ENCODE results near the gene CCT5.
A peak's percentile ranks its signal among the peaks of the same experiment; 100 is the strongest.

The CCT5 gene

DNA sequence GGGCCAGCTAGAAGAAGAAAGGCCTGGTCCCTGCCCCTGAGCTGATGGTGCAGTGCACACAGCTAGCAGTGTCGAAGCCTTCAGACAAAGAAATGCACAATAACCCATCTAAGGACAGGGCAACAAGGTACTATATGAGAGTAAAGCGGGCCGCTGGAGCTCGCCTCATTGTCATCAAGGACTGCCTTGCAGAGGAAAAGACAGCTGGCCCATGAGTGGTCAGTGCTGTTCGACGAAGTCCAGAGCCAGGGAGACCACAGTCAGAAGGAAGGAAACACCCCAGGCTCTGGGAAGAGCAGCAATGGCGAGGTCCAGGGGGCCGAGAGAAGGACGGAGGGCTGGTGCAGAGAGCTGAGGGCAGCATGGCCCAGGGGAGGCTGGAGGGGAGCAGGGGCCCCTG, 17.7 kb upstream of the CCT5 start:
- no peaks in the 10 kb centered on the region for H3K27me3 ChIP-seq (ENCODE audit: low read depth, low read length)
- no peaks in the 10 kb centered on the region for H4K20me1 ChIP-seq (ENCODE audit: insufficient read depth, low read length)
- H3K36me3 ChIP-seq (replicated peaks; ENCODE audit: low read depth, low read length) = no peaks in the 10 kb centered on the region
- H3K4me1 ChIP-seq (ENCODE audit: low read length) = no peaks in the 10 kb centered on the region
- no peak overlapping the region for H3K9ac ChIP-seq (ENCODE audit: low read length)
- no peak overlapping the region for H2AFZ ChIP-seq (ENCODE audit: low read depth, low read length)
- no peak overlapping the region for H3K27ac ChIP-seq (ENCODE audit: low read length)
- H3K4me2 ChIP-seq (ENCODE audit: low read length) = no peak overlapping the region
- H3K79me2 ChIP-seq (ENCODE audit: low read length) = no peaks in the 10 kb centered on the region
- no peaks in the 10 kb centered on the region for H3K9me3 ChIP-seq (ENCODE audit: insufficient read depth, low read length)
- TF ChIP-seq EZH2phosphoT487 (IDR thresholded peaks at IDR 0.05; ENCODE audit: low read depth) = no peak
- TF ChIP-seq, protein P1, sequence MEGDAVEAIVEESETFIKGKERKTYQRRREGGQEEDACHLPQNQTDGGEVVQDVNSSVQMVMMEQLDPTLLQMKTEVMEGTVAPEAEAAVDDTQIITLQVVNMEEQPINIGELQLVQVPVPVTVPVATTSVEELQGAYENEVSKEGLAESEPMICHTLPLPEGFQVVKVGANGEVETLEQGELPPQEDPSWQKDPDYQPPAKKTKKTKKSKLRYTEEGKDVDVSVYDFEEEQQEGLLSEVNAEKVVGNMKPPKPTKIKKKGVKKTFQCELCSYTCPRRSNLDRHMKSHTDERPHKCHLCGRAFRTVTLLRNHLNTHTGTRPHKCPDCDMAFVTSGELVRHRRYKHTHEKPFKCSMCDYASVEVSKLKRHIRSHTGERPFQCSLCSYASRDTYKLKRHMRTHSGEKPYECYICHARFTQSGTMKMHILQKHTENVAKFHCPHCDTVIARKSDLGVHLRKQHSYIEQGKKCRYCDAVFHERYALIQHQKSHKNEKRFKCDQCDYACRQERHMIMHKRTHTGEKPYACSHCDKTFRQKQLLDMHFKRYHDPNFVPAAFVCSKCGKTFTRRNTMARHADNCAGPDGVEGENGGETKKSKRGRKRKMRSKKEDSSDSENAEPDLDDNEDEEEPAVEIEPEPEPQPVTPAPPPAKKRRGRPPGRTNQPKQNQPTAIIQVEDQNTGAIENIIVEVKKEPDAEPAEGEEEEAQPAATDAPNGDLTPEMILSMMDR (IDR thresholded peaks at IDR 0.05; ENCODE audit: low read depth, low read length) = no peak
- H3K4me3 ChIP-seq (ENCODE audit: low read length) = no peak overlapping the region

DNA sequence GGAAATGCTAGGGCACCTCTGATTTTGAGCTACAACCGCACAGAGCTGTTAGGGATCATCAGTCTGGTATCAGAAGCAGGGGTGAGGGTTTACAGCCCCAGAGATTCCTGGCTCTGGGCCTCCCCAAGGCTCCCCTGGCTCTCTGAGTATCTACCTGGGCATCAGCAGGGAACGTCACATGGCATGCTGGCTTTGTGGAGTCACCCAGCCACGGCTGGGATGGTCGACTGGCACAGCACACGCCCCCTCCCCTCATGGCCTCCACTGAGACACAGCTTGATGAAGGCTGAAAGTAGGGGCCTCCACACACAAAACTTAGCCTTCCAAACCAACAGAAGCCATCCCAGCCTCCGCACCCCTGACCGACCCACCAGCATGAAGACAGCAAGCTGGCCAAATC, 17.1 kb upstream of the CCT5 start:
- H3K27me3 ChIP-seq (ENCODE audit: low read depth, low read length) = no peaks in the 10 kb centered on the region

DNA sequence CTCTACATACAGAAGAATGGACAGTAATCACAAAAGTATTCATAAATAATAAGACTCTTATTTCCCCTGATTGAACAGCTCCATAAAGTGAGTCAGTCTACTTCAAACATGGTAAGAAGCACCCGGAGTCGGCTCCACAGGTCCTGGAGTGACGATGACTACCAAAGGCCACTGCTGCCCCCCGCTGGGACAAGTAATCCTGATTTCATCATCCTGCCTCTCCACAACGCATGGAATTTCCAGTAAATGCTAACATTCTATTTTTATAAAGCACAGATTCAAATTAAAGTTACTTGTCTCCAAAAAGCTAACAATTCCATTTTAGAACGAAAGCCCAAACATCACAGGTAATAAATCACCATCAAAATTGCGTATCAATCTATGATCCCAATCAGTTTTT, 16.6 kb upstream of the CCT5 start:
- Histone ChIP-seq H2AFZ (ENCODE audit: low read depth, low read length) (no peak overlapping the region), H3K4me2 (ENCODE audit: low read length) (no peak overlapping the region)

More for the DNA sequence above, 17.1 kb upstream of the CCT5 start:
- H3K9ac ChIP-seq (ENCODE audit: low read length) = no peak overlapping the region
- no peak overlapping the region for H3K4me3 ChIP-seq (ENCODE audit: low read length)
- H3K27ac ChIP-seq (ENCODE audit: low read length) = no peak overlapping the region
- H3K4me2 ChIP-seq (ENCODE audit: low read length) = no peak overlapping the region
- H4K20me1 ChIP-seq (ENCODE audit: insufficient read depth, low read length) = no peaks in the 10 kb centered on the region
- no peaks in the 10 kb centered on the region for H3K4me1 ChIP-seq (ENCODE audit: low read length)
- H3K79me2 ChIP-seq (ENCODE audit: low read length) = no peaks in the 10 kb centered on the region
- no peaks in the 10 kb centered on the region for H3K36me3 ChIP-seq (replicated peaks; ENCODE audit: low read depth, low read length)
- no peak for TF ChIP-seq EZH2phosphoT487 (IDR thresholded peaks at IDR 0.05; ENCODE audit: low read depth)
- TF ChIP-seq, protein P1 (IDR thresholded peaks at IDR 0.05; ENCODE audit: low read depth, low read length) = no peak
- H3K9me3 ChIP-seq (ENCODE audit: insufficient read depth, low read length) = no peaks in the 10 kb centered on the region
- no peak overlapping the region for H2AFZ ChIP-seq (ENCODE audit: low read depth, low read length)

DNA sequence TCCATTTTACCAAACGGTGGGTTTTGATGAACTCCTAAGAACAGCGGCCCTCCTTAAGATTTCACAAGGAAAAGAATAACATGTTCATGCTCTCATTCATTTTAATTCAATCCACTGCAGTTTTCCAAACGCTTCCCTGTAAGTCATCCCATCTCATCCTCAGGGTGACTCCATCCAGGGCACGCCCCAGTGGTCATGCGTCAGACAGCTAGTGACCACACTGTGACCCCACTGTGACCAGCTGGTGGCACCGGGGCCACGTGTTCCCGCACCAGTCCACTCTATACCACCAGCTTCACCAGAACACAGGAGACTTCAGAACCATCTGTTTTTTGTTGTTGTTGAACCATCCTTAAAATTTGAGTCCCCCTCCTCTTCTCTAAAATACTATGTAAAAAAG, 14.7 kb upstream of the CCT5 start:
- Histone ChIP-seq H3K4me1 (ENCODE audit: low read length) (no peaks in the 10 kb centered on the region), H4K20me1 (ENCODE audit: insufficient read depth, low read length) (no peaks in the 10 kb centered on the region), H3K27me3 (ENCODE audit: low read depth, low read length) (no peaks in the 10 kb centered on the region), H3K36me3 (replicated peaks; ENCODE audit: low read depth, low read length) (no peaks in the 10 kb centered on the region), H2AFZ (ENCODE audit: low read depth, low read length) (no peak overlapping the region), H3K4me3 (ENCODE audit: low read length) (no peak overlapping the region), H3K9me3 (ENCODE audit: insufficient read depth, low read length) (no peaks in the 10 kb centered on the region), H3K9ac (ENCODE audit: low read length) (no peak overlapping the region), H3K79me2 (ENCODE audit: low read length) (no peaks in the 10 kb centered on the region), H3K27ac (ENCODE audit: low read length) (no peak overlapping the region), H3K4me2 (ENCODE audit: low read length) (no peak overlapping the region)
- TF ChIP-seq EZH2phosphoT487 (IDR thresholded peaks at IDR 0.05; ENCODE audit: low read depth) = no peak
- TF ChIP-seq, protein P1 (IDR thresholded peaks at IDR 0.05; ENCODE audit: low read depth, low read length) = no peak

More for the DNA sequence above, 16.6 kb upstream of the CCT5 start:
- H3K27me3 ChIP-seq (ENCODE audit: low read depth, low read length) = no peaks in the 10 kb centered on the region
- no peak for TF ChIP-seq EZH2phosphoT487 (IDR thresholded peaks at IDR 0.05; ENCODE audit: low read depth)
- TF ChIP-seq, protein P1 (IDR thresholded peaks at IDR 0.05; ENCODE audit: low read depth, low read length) = peak; percentile 8; the same call in 1 of the 2 replicates
- no peaks in the 10 kb centered on the region for H3K9me3 ChIP-seq (ENCODE audit: insufficient read depth, low read length)
- H4K20me1 ChIP-seq (ENCODE audit: insufficient read depth, low read length) = no peaks in the 10 kb centered on the region
- no peak overlapping the region for H3K27ac ChIP-seq (ENCODE audit: low read length)
- H3K4me3 ChIP-seq (ENCODE audit: low read length) = no peak overlapping the region
- H3K4me1 ChIP-seq (ENCODE audit: low read length) = no peaks in the 10 kb centered on the region
- no peaks in the 10 kb centered on the region for H3K36me3 ChIP-seq (replicated peaks; ENCODE audit: low read depth, low read length)
- H3K9ac ChIP-seq (ENCODE audit: low read length) = no peak overlapping the region
- no peaks in the 10 kb centered on the region for H3K79me2 ChIP-seq (ENCODE audit: low read length)

All from OCI-LY3 (cell line).